ENCODE results near the gene GLI3.

GLI3 gene

DNA sequence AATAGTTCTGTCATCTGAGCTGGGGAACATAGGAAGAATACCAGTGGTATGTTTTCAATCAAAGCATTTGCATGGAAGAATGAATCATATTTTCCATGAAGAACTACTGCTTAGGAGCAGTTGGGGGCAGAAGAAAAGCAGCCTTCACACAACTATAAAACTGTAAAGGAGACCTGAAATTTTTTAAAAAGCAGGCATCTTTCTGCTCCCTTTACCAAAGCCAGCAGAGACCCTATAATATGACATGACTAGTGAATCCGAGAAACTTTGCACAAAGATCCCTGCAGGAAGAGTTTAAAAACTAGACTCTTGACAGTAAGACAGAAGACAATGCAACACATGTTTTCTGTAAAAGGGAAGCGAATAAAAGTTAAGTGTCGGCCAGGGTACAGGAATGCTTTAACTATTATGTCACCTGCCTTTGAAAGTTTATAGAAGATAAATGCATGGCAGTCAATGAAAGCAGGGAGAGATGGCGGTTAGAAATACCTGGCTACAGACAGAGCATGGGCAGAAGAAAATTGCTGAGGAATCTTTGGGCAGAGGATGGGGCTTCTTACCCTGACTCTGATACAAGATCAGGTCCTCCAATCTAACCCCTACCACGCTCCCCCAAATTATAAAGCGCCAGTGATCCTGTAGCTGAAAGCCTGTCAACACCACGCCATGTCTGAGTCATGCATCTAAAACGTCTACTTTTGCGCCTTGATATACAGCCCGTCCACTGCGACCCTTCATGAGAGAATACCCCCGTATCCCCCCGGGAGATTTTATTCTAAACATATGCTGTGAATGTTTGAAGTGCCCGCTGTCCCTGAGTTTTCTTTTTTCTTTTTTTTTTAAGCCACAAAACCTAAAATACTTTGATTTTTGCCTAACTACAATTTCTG is 93.1 kb downstream of the GLI3 start:
- TF ChIP-seq YY1 (IDR thresholded peaks at IDR 0.05; ENCODE audit: insufficient read depth, insufficient read length) (no peak), ZNF274 (IDR thresholded peaks at IDR 0.05; ENCODE audit: low read depth, low read length) (no peak), SUZ12 (IDR thresholded peaks at IDR 0.05; ENCODE audit: extremely low read depth, insufficient read depth, insufficient read length) (no peak)
- no peak for DNase-seq (ENCODE audit: low read depth, low spot score)
- no peak overlapping the region for H3K9ac ChIP-seq (ENCODE audit: insufficient read length, low read depth)

DNA sequence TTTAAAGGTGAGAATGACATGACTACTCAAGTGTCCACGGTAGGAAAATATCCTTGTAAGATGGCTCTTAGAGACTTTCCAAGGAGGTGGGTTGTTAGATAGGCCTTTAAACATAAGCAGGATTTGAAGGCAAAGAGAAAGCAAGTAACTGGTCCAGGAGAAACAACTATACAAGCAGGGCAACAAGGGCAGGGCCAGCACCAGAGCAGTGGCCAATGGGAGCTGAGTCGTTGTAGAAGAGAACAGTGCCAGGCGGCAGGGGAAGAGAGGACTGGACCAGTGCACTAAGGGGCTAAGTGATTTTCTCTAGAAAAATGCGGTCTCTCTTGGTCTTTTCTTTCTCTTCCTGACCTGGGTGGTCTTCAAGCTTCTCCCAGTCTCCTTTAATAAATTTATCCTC is 94.9 kb downstream of the GLI3 start:
- H3K9me3 ChIP-seq (ENCODE audit: insufficient read depth, low read length), result no peaks in the 10 kb centered on the region
- H3K9ac ChIP-seq (ENCODE audit: insufficient read length, low read depth), result no peak overlapping the region
- no peak for TF ChIP-seq YY1 (IDR thresholded peaks at IDR 0.05; ENCODE audit: insufficient read depth, insufficient read length)
- no peak for TF ChIP-seq SUZ12 (IDR thresholded peaks at IDR 0.05; ENCODE audit: extremely low read depth, insufficient read depth, insufficient read length)
- TF ChIP-seq ZNF274 (IDR thresholded peaks at IDR 0.05; ENCODE audit: low read depth, low read length), result no peak

More for the DNA sequence above, 93.1 kb downstream of the GLI3 start:
- no peaks in the 10 kb centered on the region for H3K27me3 ChIP-seq (ENCODE audit: insufficient read depth, insufficient read length)
- no peaks in the 10 kb centered on the region for H3K9me3 ChIP-seq (ENCODE audit: insufficient read depth, low read length)
- peaks cover 36% of the 10 kb centered on the region for H3K36me3 ChIP-seq (ENCODE audit: insufficient read depth, insufficient read length, low read length)
- H3K4me1 ChIP-seq (ENCODE audit: insufficient read depth, insufficient read length), result peaks cover 2% of the 10 kb centered on the region
- no peak overlapping the region for H3K4me3 ChIP-seq (ENCODE audit: insufficient read length, low read depth)

DNA sequence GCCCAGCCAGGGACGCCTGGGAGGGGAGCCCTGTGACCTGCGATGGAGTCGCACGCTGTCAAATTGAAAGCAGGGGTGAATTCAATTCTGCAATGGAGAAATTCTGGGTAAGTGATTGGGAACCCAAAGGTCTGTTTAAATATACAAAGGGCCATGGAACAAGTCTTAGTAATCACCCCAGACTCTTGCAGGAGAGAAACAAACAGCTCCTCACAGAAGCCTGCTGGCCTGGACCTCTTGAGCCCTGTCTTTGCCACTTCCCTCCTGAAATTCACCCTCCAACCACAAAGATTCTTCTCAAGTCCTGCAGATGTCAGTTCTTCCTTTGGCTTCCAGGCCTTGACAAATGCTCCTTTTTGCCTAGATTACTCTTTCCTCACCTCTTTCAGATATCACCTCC is 97.3 kb downstream of the GLI3 start:
- Histone ChIP-seq H3K4me3 (ENCODE audit: insufficient read length, low read depth) (no peak overlapping the region), H3K4me1 (ENCODE audit: insufficient read depth, insufficient read length) (peaks cover 5% of the 10 kb centered on the region), H3K36me3 (ENCODE audit: insufficient read depth, insufficient read length, low read length) (peaks cover 11% of the 10 kb centered on the region), H3K9ac (ENCODE audit: insufficient read length, low read depth) (no peak overlapping the region), H3K27me3 (ENCODE audit: insufficient read depth, insufficient read length) (no peaks in the 10 kb centered on the region), H3K9me3 (ENCODE audit: insufficient read depth, low read length) (no peaks in the 10 kb centered on the region)
- no peak for TF ChIP-seq SUZ12 (IDR thresholded peaks at IDR 0.05; ENCODE audit: extremely low read depth, insufficient read depth, insufficient read length)
- no peak for TF ChIP-seq YY1 (IDR thresholded peaks at IDR 0.05; ENCODE audit: insufficient read depth, insufficient read length)
- TF ChIP-seq ZNF274 (IDR thresholded peaks at IDR 0.05; ENCODE audit: low read depth, low read length), result no peak
- no peak for DNase-seq (ENCODE audit: low read depth, low spot score)

More for the DNA sequence above, 94.9 kb downstream of the GLI3 start:
- Histone ChIP-seq H3K4me3 (ENCODE audit: insufficient read length, low read depth) (no peak overlapping the region), H3K27me3 (ENCODE audit: insufficient read depth, insufficient read length) (no peaks in the 10 kb centered on the region), H3K4me1 (ENCODE audit: insufficient read depth, insufficient read length) (peaks cover 5% of the 10 kb centered on the region), H3K36me3 (ENCODE audit: insufficient read depth, insufficient read length, low read length) (peaks cover 20% of the 10 kb centered on the region)
- no peak for DNase-seq (ENCODE audit: low read depth, low spot score)

DNA sequence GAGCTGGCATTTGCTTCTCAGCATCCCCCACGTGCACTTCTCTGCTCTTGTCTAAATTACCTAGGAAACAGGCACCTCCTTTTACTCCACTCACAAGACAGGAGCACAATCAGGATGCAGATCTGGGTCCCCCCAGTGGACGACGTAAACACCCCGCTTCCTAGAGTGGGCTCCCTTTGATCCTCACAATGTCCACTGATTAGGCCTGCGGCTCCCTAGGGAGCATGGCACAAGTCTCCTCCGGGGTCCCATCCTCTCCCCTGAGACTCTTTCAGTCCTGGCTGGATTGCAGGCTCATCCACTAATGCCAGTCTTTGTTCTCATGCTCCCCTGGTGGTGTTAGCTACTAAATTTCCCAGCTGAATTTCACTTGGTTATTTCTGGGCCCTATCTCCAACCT is 98.3 kb downstream of the GLI3 start:
- Histone ChIP-seq H3K4me3 (ENCODE audit: insufficient read length, low read depth) (no peak overlapping the region), H3K9me3 (ENCODE audit: insufficient read depth, low read length) (no peaks in the 10 kb centered on the region), H3K27me3 (ENCODE audit: insufficient read depth, insufficient read length) (no peaks in the 10 kb centered on the region), H3K4me1 (ENCODE audit: insufficient read depth, insufficient read length) (peaks cover 5% of the 10 kb centered on the region), H3K9ac (ENCODE audit: insufficient read length, low read depth) (no peak overlapping the region), H3K36me3 (ENCODE audit: insufficient read depth, insufficient read length, low read length) (peaks cover 11% of the 10 kb centered on the region)
- TF ChIP-seq YY1 (IDR thresholded peaks at IDR 0.05; ENCODE audit: insufficient read depth, insufficient read length) (no peak), ZNF274 (IDR thresholded peaks at IDR 0.05; ENCODE audit: low read depth, low read length) (no peak), SUZ12 (IDR thresholded peaks at IDR 0.05; ENCODE audit: extremely low read depth, insufficient read depth, insufficient read length) (no peak)
- no peak for DNase-seq (ENCODE audit: low read depth, low spot score)

DNA sequence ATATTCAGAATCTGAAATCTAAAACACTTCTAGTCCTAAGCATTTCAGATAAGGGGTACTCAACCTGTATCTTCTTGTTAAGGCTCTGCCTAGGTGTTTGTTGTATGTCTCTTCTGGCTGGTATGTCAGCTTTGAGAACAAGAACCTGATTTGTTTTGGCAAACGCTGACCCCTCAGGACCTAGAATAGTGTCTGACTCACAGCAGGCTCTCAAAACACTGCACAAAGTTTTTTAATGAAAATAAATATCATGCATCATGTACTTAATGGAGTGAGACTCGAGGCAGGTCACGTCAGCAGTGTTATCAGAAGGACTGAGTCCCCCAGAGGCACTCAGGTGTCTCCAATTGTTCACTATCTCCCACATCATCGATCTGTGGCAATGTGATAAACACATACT is 99.1 kb downstream of the GLI3 start:
- H3K27me3 ChIP-seq (ENCODE audit: insufficient read depth, insufficient read length), result no peaks in the 10 kb centered on the region

DNA sequence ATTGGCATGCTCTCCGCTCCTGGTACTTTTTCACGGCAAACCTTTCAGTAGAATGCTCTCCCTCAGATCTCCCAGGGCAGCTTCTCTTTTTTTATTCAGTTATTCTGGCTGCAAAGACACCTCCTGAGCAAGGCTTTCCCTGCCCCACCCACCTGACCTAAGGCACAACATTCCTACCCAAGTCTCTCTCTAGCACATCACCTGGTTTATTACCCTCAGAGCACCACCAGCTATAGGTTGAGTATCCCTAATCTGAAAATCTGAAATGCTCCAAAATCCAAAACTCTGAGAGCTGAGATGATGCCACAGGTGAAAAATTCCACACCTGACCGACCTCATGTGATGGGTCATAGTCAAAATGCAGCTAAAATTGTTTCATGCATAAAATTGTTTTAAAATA is 99.6 kb downstream of the GLI3 start:
- Histone ChIP-seq H3K9me3 (ENCODE audit: insufficient read depth, low read length) (no peaks in the 10 kb centered on the region), H3K27me3 (ENCODE audit: insufficient read depth, insufficient read length) (no peaks in the 10 kb centered on the region), H3K36me3 (ENCODE audit: insufficient read depth, insufficient read length, low read length) (peaks cover 11% of the 10 kb centered on the region), H3K4me3 (ENCODE audit: insufficient read length, low read depth) (no peak overlapping the region), H3K4me1 (ENCODE audit: insufficient read depth, insufficient read length) (peaks cover 5% of the 10 kb centered on the region), H3K9ac (ENCODE audit: insufficient read length, low read depth) (no peak overlapping the region)
- TF ChIP-seq SUZ12 (IDR thresholded peaks at IDR 0.05; ENCODE audit: extremely low read depth, insufficient read depth, insufficient read length) (no peak), ZNF274 (IDR thresholded peaks at IDR 0.05; ENCODE audit: low read depth, low read length) (no peak), YY1 (IDR thresholded peaks at IDR 0.05; ENCODE audit: insufficient read depth, insufficient read length) (no peak)
- DNase-seq (ENCODE audit: low read depth, low spot score), result no peak

More for the DNA sequence above, 99.1 kb downstream of the GLI3 start:
- no peak for TF ChIP-seq SUZ12 (IDR thresholded peaks at IDR 0.05; ENCODE audit: extremely low read depth, insufficient read depth, insufficient read length)
- TF ChIP-seq ZNF274 (IDR thresholded peaks at IDR 0.05; ENCODE audit: low read depth, low read length), result no peak
- no peak for TF ChIP-seq YY1 (IDR thresholded peaks at IDR 0.05; ENCODE audit: insufficient read depth, insufficient read length)
- H3K9me3 ChIP-seq (ENCODE audit: insufficient read depth, low read length), result no peaks in the 10 kb centered on the region
- no peak overlapping the region for H3K4me3 ChIP-seq (ENCODE audit: insufficient read length, low read depth)
- DNase-seq (ENCODE audit: low read depth, low spot score), result no peak
- peaks cover 11% of the 10 kb centered on the region for H3K36me3 ChIP-seq (ENCODE audit: insufficient read depth, insufficient read length, low read length)
- no peak overlapping the region for H3K9ac ChIP-seq (ENCODE audit: insufficient read length, low read depth)
- peaks cover 5% of the 10 kb centered on the region for H3K4me1 ChIP-seq (ENCODE audit: insufficient read depth, insufficient read length)

GRCh38 chr7:42135728-42136127 is 101.3 kb downstream of the GLI3 start:
- no peak overlapping the region for H3K9ac ChIP-seq (ENCODE audit: insufficient read length, low read depth)
- H3K36me3 ChIP-seq (ENCODE audit: insufficient read depth, insufficient read length, low read length), result peaks cover 2% of the 10 kb centered on the region
- H3K4me3 ChIP-seq (ENCODE audit: insufficient read length, low read depth), result no peak overlapping the region
- H3K4me1 ChIP-seq (ENCODE audit: insufficient read depth, insufficient read length), result peaks cover 5% of the 10 kb centered on the region
- no peak for DNase-seq (ENCODE audit: low read depth, low spot score)
- H3K9me3 ChIP-seq (ENCODE audit: insufficient read depth, low read length), result no peaks in the 10 kb centered on the region
- TF ChIP-seq ZNF274 (IDR thresholded peaks at IDR 0.05; ENCODE audit: low read depth, low read length) (no peak), SUZ12 (IDR thresholded peaks at IDR 0.05; ENCODE audit: extremely low read depth, insufficient read depth, insufficient read length) (no peak), YY1 (IDR thresholded peaks at IDR 0.05; ENCODE audit: insufficient read depth, insufficient read length) (no peak)
- no peaks in the 10 kb centered on the region for H3K27me3 ChIP-seq (ENCODE audit: insufficient read depth, insufficient read length)
